K562 (cell line): ENCODE results near the gene TMEM123. TPM values are rescaled to one million over a fixed set of nuclear protein-coding genes. Genes with fewer than 3 reads are reported as not detected.

Experiments
- ARID2 ChIP-seq: fragments of 450-650 bp; IDR thresholded peaks from 2 replicates; pipeline ENCODE4 v1.6.1; 2017; ENCODE audit warnings: antibody characterized with exemption, mild to moderate bottlenecking
- ERF ChIP-seq: fragments of 450-650 bp; formaldehyde crosslinking; IDR thresholded peaks from 2 replicates; pipeline ENCODE4 v1.4.0; 2020; ENCODE audit warnings: mild to moderate bottlenecking, mixed read lengths
- HNRNPLL ChIP-seq: fragments of 200-400 bp; formaldehyde crosslinking; IDR thresholded peaks from 2 replicates; pipeline ENCODE4 v1.6.1; 2017; ENCODE audit warnings: low read length, low read depth, mild to moderate bottlenecking; ENCODE audit not compliant: poor library complexity, severe bottlenecking
- ILK ChIP-seq: fragments of 450-650 bp; IDR thresholded peaks from 2 replicates; pipeline ENCODE4 v1.6.1; 2016; ENCODE audit warnings: missing genetic modification characterization, low read depth, mild to moderate bottlenecking, missing compliant biosample characterization, moderate library complexity, borderline replicate concordance
- MEF2D ChIP-seq: conservative IDR thresholded peaks from 2 replicates; pipeline ENCODE4 v1.6.1; 2016; ENCODE audit warnings: low read depth, missing genetic modification characterization, missing compliant biosample characterization
- NR2C2 ChIP-seq, 2 experiments: fragments of 200-800 bp in 1 of 2; sonication (Bioruptor generic) in 1 of 2; sonication (generic) in 1 of 2; formaldehyde crosslinking in 1 of 2; IDR thresholded peaks; 2 replicates each; pipeline versions ENCODE4 v1.6.1 to v1.8.0; 2016 to 2022; ENCODE audit warnings: mild to moderate bottlenecking in 1 of 2, missing compliant biosample characterization in 1 of 2, missing genetic modification characterization in 1 of 2, missing genetic modification reagents in 1 of 2
- RAD51 ChIP-seq: fragments of 450-650 bp; IDR thresholded peaks from 2 replicates; pipeline ENCODE4 v1.7.1; 2016; ENCODE audit warnings: low read depth, mild to moderate bottlenecking, borderline replicate concordance
- SAFB2 ChIP-seq: fragments of 200-400 bp; formaldehyde crosslinking; IDR thresholded peaks from 2 replicates; pipeline ENCODE4 v1.6.1; 2018; ENCODE audit warnings: borderline replicate concordance, low read length, low read depth, moderate library complexity; ENCODE audit not compliant: severe bottlenecking
- SMAD3 ChIP-seq: fragments of 450-650 bp; formaldehyde crosslinking; conservative IDR thresholded peaks from 2 replicates; pipeline ENCODE4 v1.4.0; 2020; ENCODE audit warnings: mild to moderate bottlenecking
- SMARCA4 ChIP-seq: fragments of 450-650 bp; IDR thresholded peaks from 2 replicates; pipeline ENCODE4 v1.6.1; 2016
- SRSF7 ChIP-seq: fragments of 200-400 bp; formaldehyde crosslinking; optimal IDR thresholded peaks from 2 replicates; pipeline ENCODE3; 2017; ENCODE audit warnings: mild to moderate bottlenecking, low read depth, low read length
- ZFX ChIP-seq: sonication (generic); formaldehyde crosslinking; IDR thresholded peaks from 2 replicates; pipeline ENCODE4 v1.8.0; 2022; ENCODE audit warnings: mild to moderate bottlenecking, missing genetic modification reagents, moderate library complexity
- ZNF239 ChIP-seq: fragments of 250-450 bp; sonication (Bioruptor Pico); IDR thresholded peaks from 2 replicates; pipeline ENCODE4 v1.4.0; 2020; ENCODE audit warnings: mild to moderate bottlenecking
- polyA plus RNA-seq, 8 experiments: library from polyadenylated mRNA; depleted of rRNA in 4 of 8; stranded (reverse) in 5 of 8; unstranded in 3 of 8; fragments of >200 nt; fragmentation: Nextera tagmentation in 2 of 8; fragmentation: Illumina TruSeq in 1 of 8; extraction: Ambion mirVana in 2 of 8; extraction: Trizol in 1 of 8; gene quantifications; 2 replicates each; pipeline versions ENCODE4 v1.2.1 to v1.2.3, GENCODE V29; 2011 to 2014; ENCODE audit warnings: inconsistent platforms in 1 of 8, missing spikeins in 1 of 8
- total RNA-seq, 7 experiments: library from RNA; depleted of rRNA in 6 of 7; stranded (reverse); fragments of >200 nt in 6 of 7; fragmentation: Illumina TruSeq in 2 of 7; extraction: Trizol in 2 of 7; gene quantifications; 2 replicates each; pipeline versions ENCODE4 v1.2.1 to v1.2.3, GENCODE V29; 2011 to 2021; ENCODE audit warnings: low replicate concordance in 1 of 7
- TF ChIP-seq, protein P1 (sequence below): fragments of 250-450 bp; sonication (Bioruptor Pico); IDR thresholded peaks from 2 replicates; pipeline ENCODE4 v1.4.0; 2020
- TF ChIP-seq, protein P2 (sequence below): fragments of 250-450 bp; sonication (Bioruptor Pico); IDR thresholded peaks from 2 replicates; pipeline ENCODE4 v1.4.0; 2020
- TF ChIP-seq, protein P3 (sequence below): fragments of 450-650 bp; formaldehyde crosslinking; IDR thresholded peaks from 2 replicates; pipeline ENCODE4 v1.4.0; 2020; ENCODE audit warnings: mild to moderate bottlenecking, moderate library complexity
- TF ChIP-seq, protein P4 (sequence below), 2 experiments: fragments of 250-450 bp in 1 of 2; fragments of 450-650 bp in 1 of 2; sonication (Bioruptor Pico) in 1 of 2; IDR thresholded peaks; 2 replicates each; pipeline versions ENCODE4 v1.6.1 to v1.8.0; 2016 to 2021; ENCODE audit warnings: mild to moderate bottlenecking in 2 of 2, moderate library complexity in 2 of 2, missing compliant biosample characterization in 1 of 2, missing genetic modification characterization in 1 of 2

TMEM123 gene
- total and polyA plus RNA-seq, 9 of the 15 experiments (the other 6 are each of a cell fraction or from before 2014, with no cell fraction given): 19.8 to 344 (median 82.4) TPM

DNA sequence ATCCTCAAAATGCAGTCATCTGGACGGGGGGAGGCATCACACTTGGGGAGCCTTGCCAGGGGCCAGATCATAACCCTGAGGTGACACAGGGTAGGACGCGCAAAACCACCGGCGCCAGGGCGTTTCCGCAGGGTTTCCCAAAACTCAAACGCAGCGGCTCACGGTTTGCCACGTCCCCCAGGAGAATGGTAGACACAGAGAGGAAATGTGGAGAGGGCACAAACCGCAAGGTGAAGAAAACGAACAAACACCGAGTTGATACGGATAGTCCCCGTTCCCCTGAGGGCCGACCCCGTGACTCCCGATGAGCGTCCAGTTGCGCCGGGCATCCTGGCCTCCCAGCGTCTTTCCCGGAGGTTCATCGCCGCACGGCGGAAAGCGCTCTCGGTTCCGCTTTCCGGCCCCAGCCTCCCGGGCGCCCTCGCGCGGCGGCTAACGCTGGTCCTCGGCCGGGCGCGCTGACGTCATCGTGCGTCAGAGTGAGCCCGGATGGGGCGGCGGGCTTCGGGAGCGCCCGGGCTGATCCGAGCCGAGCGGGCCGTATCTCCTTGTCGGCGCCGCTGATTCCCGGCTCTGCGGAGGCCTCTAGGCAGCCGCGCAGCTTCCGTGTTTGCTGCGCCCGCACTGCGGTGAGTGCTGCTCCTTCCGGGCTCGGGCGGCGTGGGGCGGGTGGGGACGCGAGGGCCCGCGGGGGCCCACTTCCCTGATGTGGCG lies 105.7 kb downstream of the TMEM123 start, which contains the start of gene BIRC2 (continued):
- TF ChIP-seq, protein P1, sequence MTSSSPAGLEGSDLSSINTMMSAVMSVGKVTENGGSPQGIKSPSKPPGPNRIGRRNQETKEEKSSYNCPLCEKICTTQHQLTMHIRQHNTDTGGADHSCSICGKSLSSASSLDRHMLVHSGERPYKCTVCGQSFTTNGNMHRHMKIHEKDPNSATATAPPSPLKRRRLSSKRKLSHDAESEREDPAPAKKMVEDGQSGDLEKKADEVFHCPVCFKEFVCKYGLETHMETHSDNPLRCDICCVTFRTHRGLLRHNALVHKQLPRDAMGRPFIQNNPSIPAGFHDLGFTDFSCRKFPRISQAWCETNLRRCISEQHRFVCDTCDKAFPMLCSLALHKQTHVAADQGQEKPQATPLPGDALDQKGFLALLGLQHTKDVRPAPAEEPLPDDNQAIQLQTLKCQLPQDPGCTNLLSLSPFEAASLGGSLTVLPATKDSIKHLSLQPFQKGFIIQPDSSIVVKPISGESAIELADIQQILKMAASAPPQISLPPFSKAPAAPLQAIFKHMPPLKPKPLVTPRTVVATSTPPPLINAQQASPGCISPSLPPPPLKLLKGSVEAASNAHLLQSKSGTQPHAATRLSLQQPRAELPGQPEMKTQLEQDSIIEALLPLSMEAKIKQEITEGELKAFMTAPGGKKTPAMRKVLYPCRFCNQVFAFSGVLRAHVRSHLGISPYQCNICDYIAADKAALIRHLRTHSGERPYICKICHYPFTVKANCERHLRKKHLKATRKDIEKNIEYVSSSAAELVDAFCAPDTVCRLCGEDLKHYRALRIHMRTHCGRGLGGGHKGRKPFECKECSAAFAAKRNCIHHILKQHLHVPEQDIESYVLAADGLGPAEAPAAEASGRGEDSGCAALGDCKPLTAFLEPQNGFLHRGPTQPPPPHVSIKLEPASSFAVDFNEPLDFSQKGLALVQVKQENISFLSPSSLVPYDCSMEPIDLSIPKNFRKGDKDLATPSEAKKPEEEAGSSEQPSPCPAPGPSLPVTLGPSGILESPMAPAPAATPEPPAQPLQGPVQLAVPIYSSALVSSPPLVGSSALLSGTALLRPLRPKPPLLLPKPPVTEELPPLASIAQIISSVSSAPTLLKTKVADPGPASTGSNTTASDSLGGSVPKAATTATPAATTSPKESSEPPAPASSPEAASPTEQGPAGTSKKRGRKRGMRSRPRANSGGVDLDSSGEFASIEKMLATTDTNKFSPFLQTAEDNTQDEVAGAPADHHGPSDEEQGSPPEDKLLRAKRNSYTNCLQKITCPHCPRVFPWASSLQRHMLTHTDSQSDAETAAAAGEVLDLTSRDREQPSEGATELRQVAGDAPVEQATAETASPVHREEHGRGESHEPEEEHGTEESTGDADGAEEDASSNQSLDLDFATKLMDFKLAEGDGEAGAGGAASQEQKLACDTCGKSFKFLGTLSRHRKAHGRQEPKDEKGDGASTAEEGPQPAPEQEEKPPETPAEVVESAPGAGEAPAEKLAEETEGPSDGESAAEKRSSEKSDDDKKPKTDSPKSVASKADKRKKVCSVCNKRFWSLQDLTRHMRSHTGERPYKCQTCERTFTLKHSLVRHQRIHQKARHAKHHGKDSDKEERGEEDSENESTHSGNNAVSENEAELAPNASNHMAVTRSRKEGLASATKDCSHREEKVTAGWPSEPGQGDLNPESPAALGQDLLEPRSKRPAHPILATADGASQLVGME (CRISPR knock-in tag): peak; percentile 58; the same call in 1 of the 2 replicates
- no peak for TF ChIP-seq SRSF7
- TF ChIP-seq MEF2D (tag): no peak
- TF ChIP-seq, protein P2, sequence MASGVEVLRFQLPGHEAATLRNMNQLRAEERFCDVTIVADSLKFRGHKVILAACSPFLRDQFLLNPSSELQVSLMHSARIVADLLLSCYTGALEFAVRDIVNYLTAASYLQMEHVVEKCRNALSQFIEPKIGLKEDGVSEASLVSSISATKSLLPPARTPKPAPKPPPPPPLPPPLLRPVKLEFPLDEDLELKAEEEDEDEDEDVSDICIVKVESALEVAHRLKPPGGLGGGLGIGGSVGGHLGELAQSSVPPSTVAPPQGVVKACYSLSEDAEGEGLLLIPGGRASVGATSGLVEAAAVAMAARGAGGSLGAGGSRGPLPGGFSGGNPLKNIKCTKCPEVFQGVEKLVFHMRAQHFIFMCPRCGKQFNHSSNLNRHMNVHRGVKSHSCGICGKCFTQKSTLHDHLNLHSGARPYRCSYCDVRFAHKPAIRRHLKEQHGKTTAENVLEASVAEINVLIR (CRISPR knock-in tag): peak; percentile 94
- no peak for TF ChIP-seq ZNF239 (CRISPR knock-in tag)
- no peak for TF ChIP-seq ARID2
- TF ChIP-seq, protein P3, sequence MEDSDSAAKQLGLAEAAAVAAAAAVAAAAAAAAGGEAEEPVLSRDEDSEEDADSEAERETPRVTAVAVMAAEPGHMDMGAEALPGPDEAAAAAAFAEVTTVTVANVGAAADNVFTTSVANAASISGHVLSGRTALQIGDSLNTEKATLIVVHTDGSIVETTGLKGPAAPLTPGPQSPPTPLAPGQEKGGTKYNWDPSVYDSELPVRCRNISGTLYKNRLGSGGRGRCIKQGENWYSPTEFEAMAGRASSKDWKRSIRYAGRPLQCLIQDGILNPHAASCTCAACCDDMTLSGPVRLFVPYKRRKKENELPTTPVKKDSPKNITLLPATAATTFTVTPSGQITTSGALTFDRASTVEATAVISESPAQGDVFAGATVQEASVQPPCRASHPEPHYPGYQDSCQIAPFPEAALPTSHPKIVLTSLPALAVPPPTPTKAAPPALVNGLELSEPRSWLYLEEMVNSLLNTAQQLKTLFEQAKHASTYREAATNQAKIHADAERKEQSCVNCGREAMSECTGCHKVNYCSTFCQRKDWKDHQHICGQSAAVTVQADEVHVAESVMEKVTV (CRISPR knock-in tag): peak; percentile 83
- peak; percentile 85 for TF ChIP-seq HNRNPLL
- no peak for TF ChIP-seq SAFB2
- TF ChIP-seq ERF (CRISPR knock-in tag): no peak; the same call in 1 of the 2 replicates
- TF ChIP-seq, protein P4, sequence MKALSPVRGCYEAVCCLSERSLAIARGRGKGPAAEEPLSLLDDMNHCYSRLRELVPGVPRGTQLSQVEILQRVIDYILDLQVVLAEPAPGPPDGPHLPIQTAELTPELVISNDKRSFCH (CRISPR knock-in tag; IDR thresholded peaks at IDR 0.05): no peak
- TF ChIP-seq, protein P4 (tag; IDR thresholded peaks at IDR 0.05): 0 out of 2 replicates have a peak, but pooled peaks have one; percentile 46
- peak; percentile 93 for TF ChIP-seq ZFX (CRISPR knock-in tag)
- TF ChIP-seq SMAD3 (CRISPR knock-in tag): 0 out of 2 replicates have a peak, but pooled peaks have one; percentile 44
- TF ChIP-seq SMARCA4: peak; percentile 20; the same call in 1 of the 2 replicates
- no peak for TF ChIP-seq ILK (tag)
- no peak for TF ChIP-seq NR2C2 (CRISPR knock-in tag; IDR thresholded peaks at IDR 0.05)
- TF ChIP-seq NR2C2 (tag; IDR thresholded peaks at IDR 0.05): peak; percentile 60; the same call in 1 of the 2 replicates
- peak; percentile 60 for TF ChIP-seq RAD51
